Stimulated activated CD4-positive, alpha-beta T cell treated with anti-CD3 and anti-CD28 coated beads, TNF-alpha, amount 100 ng/mL, for 1 hour (primary cell): ENCODE data around the gene OTOP1.
"Not testable (repeated sequence)": the region's sequence is repeated elsewhere in the genome, so short reads cannot be mapped to it uniquely, and the experiment has no call there.

Experiments
- DNase-seq, 3 donors: peaks; one replicate each; pipeline ENCODE4 v3.0.0-alpha.2; 2020; ENCODE audit warnings: low read depth in 3 of 3, low spot score in 1 of 3

Gene OTOP1

GRCh38 chr4:4228356-4228668 is 1.6 kb upstream of the OTOP1 start:
- no peak for DNase-seq

- DNase-seq = no peak
Measured at GRCh38 chr4:4227510-4228355, 1.0 kb upstream of the OTOP1 start.

GRCh38 chr4:4225915-4226605 is 669 bp downstream of the OTOP1 start:
- no peak for DNase-seq

DNA sequence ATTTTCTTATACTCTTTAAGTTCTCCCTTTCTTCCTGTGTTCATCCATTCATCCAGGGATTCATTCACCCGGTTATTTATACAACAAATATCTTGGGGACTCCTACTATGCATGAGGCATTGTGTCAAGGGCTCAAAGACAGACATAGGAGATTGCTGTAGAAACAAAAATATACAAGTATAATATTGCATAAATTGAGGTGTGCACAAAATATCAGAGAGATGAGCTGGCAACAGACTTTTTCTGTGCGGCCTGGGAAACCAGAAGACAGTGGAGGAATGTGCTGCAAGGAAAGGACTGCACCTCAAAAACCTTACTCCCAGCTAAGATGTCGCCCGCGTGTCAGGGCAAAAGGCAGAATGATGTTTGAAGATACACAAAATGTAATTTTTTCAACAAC is 9.6 kb downstream of the OTOP1 start:
- DNase-seq = no peak

DNA sequence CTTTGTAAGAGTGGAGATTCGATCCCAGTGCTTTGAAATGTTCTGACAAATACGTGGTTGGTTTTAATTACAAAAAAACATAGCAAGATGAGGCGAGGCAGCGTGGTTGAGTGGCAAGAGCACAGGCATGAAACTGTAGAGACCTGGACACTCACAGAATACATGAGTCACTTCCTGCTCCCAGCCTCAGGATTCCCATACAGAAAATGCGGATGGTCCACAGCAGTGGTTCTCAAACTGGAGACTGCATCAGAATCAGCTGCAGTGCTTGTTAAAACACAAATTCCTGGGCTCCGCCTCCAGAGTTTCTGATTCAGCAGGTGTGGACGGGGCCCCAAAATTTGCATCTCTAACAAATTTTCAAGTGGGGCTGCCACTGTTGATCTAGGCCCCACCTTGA is 10.1 kb downstream of the OTOP1 start:
- DNase-seq = no peak

DNA sequence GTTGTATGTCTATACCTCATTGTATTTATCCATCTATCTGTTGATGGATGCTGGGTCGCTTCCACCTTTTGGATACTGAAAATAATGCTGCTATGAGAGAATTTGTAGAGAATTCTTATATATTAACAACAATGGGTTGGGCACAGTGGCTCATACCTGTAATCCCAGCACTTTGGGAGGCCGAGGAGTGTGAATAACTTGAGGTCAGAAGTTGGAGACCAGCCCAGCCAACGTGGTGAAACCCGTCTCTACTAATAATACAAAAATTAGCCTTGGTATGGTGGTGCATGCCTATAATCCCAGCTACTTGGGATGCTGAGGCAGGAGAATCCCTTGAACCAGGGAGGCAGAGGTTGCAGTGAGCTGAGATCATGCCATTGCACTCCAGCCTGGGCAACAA is 13.1 kb downstream of the OTOP1 start:
- not testable (repeated sequence) for DNase-seq

GRCh38 chr4:4206204-4206603 is 20.5 kb downstream of the OTOP1 start:
- DNase-seq = no peak

DNA sequence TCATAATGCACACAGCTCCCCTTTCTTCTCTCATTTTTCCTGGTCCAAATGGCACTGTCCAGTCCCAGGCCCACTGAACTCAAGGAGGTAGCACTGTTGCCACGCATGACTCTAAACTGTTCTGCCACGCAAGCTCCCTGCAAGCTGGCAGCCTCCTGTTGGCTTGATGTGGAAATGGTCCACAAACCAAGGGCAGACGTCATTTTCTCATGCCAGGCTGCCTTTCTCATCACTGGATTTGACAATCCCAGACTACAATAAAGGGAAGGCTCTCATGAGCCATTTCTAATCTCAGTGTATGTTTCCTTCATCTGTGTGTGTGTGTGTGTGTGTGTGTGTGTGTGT is 22.4 kb downstream of the OTOP1 start:
- no peak for DNase-seq

DNA sequence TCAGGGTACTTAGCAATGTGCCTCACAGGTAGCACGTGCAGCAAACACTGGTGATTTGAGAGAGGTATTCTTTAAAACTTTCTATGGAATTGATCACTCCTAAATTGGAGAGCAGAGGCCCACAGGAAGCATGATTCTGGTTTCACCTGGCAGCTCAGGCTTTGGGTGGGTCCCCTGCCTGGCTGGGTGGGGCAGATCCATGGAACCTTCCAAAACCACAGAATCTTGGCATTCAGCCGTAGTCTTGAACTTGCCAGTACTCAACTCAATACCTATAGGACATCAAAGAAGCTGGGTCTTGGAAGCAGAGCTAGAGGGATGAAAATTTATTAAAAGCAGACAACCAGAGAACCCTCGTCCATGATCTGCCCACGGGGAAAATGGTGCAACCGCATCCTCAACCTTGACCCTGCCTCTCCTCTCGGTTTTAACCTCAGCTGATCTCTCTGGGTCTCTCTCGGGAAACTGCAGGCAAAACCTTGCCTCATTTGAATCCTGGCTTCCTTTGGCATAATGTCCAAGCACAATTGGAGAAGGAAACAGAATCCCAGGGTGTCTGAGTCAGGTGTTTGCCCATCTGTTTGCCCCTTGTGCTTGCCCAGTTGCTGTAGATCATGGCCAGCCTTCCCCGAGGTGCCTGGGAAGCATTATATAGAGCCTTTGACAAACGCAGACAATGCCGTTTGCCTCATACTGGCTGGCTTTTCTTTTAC is 22.9 kb downstream of the OTOP1 start:
- DNase-seq = no peak

DNA sequence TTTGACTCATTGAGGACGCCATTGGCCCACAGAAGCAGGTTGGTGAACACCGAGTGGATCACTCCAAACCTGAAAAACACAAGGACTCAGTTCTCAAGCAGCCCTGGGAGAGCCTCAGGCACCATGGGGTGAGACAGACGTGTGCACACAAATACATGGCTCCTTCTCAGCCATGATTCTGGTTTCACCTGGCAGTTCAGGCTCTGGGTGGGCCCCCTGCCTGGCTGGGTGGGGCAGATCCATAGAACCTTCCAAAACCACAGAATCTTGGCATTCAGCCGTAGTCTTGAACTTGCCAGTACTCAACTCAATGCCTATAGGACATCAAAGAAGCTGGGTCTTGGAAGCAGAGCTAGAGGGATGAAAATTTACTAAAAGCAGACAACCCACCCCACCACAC is 24.2 kb downstream of the OTOP1 start:
- no peak for DNase-seq

DNA sequence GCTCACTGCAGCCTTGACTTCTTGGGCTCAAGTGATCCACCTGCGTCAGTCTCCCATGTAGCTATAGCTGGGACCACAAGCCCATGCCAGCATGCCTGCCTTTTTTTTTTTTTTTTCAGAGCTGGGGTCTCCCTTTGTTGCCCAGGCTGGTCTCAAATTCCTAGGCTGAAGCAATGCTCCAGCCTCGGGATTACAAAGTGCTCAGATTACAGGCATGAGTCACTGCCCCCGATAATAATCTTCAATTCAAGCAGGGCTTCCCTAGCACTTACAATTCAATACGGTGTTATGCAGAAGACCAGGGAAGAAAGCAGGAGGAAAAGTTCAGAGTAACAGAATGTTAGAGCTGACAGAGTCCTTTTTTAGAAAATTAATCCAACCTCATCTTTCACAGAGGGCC is 26.1 kb downstream of the OTOP1 start:
- DNase-seq = no peak

- no peak for DNase-seq
Measured at GRCh38 chr4:4195354-4195753, 31.4 kb downstream of the OTOP1 start.

- DNase-seq = not testable (repeated sequence)
Measured at GRCh38 chr4:4188557-4188956, 38.2 kb downstream of the OTOP1 start.

- no peak for DNase-seq
Measured at GRCh38 chr4:4185528-4185927, 41.2 kb downstream of the OTOP1 start.

DNA sequence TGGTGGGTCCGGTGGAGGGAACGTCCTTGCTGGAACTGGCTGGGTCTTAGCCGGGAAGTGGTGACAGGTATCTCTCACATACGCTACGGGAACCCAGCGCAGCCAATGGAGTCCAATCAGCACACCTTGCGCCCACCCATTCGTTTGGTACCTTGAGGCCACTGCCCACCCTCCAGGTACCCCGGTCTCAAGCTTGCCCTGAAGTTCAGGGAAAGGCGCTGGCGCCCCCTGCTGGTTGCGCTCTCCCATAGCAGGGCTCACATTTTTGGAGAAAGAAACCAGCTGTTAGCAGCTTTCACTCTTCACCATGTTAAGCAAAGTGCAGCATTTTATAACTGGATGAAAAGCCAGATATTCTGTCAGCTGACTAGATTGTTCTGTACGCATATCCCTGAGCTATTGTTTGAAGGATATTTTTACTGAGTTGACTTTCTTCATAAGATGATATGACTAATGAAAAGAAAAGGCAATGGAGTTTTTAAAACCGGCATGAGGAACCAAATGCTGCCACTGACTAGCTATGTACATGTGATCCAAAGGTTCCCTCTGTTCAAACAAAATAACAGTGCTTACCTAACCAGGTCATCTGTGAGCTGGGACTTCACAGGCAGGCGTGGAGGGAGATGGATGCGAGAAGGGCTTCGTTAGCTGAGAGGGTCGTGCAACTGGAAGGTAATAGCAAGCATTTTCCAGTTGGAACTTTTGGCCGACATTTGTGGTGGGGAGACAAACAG is 43.7 kb downstream of the OTOP1 start:
- no peak for DNase-seq

DNA sequence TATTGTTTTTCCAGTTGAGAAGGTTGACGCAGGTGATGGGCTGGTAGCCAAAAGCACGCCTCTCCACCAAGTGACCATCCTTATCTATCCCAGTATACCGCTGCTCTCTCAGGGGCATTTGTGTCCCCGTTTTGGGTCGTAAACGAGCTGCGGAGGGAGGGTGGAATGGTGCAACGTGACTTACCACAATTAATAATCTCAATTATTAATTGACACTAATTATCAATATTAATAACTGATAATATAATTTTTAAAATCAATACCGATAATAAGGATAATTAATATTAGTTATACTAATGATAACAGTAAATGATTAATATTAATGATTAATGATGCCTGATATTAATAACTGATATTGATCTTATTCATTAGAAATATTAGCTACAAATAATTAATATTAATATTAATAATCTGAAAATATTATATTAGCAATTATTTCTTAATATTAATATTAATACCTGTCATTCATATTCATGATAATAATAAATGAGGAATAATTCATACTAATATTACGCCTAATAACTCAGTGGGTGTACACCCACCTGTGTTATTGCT is 56.1 kb downstream of the OTOP1 start:
- no peak for DNase-seq

GRCh38 chr4:4167981-4168780 is 58.5 kb downstream of the OTOP1 start:
- DNase-seq = not testable (repeated sequence)

GRCh38 chr4:4166986-4167385 is 59.7 kb downstream of the OTOP1 start:
- DNase-seq = not testable (repeated sequence)

- not testable (repeated sequence) for DNase-seq
Measured at GRCh38 chr4:4165701-4166392, 60.9 kb downstream of the OTOP1 start.
